KMS-11 (cell line): ENCODE measurements around the gene PAPPA2.

Experiments used
- H2AFZ ChIP-seq: fragments of 200-600 bp; sonication (generic); 2 replicates; pipeline ENCODE4 v1.6.1; 2016; ENCODE audit warnings: antibody characterized with exemption, mixed run types, low read depth
- H3K27ac ChIP-seq: fragments of 200-600 bp; sonication (generic); 2 replicates; pipeline ENCODE4 v1.6.1; 2016; ENCODE audit warnings: mild to moderate bottlenecking, mixed run types
- H3K27me3 ChIP-seq: fragments of 200-600 bp; sonication (generic); 2 replicates; pipeline ENCODE4 v1.6.1; 2017; ENCODE audit warnings: mild to moderate bottlenecking, low read depth, mixed run types, moderate library complexity; ENCODE audit not compliant: insufficient read depth
- H3K36me3 ChIP-seq: fragments of 200-600 bp; sonication (generic); 2 replicates; pipeline ENCODE4 v1.6.1; 2017; ENCODE audit warnings: mild to moderate bottlenecking, mixed run types; ENCODE audit not compliant: insufficient read depth
- H3K4me1 ChIP-seq: fragments of 200-600 bp; sonication (generic); 2 replicates; pipeline ENCODE4 v1.6.1; 2016; ENCODE audit warnings: mild to moderate bottlenecking, low read depth, mixed run types; ENCODE audit not compliant: poor library complexity, severe bottlenecking
- H3K4me2 ChIP-seq: fragments of 200-600 bp; sonication (generic); 2 replicates; pipeline ENCODE4 v1.7.0; 2016; ENCODE audit warnings: mild to moderate bottlenecking, mixed run types
- H3K4me3 ChIP-seq: fragments of 200-600 bp; sonication (generic); IDR thresholded peaks from 2 replicates; pipeline ENCODE4 v1.6.1; 2017; ENCODE audit warnings: low read depth, low read length, mixed read lengths; ENCODE audit not compliant: insufficient read depth
- H3K79me2 ChIP-seq: fragments of 200-600 bp; sonication (generic); 2 replicates; pipeline ENCODE4 v1.6.1; 2016; ENCODE audit warnings: low read depth, mixed run types; ENCODE audit not compliant: insufficient read depth
- H3K9ac ChIP-seq: fragments of 200-600 bp; sonication (generic); 2 replicates; pipeline ENCODE4 v1.6.1; 2016; ENCODE audit warnings: mild to moderate bottlenecking, mixed run types
- H4K20me1 ChIP-seq: fragments of 200-600 bp; sonication (generic); 2 replicates; pipeline ENCODE4 v1.6.1; 2016; ENCODE audit warnings: mild to moderate bottlenecking, mixed run types; ENCODE audit not compliant: insufficient read depth
- TF ChIP-seq, protein P1 (sequence below): fragments of 200-600 bp; sonication (generic); conservative IDR thresholded peaks from 2 replicates; pipeline ENCODE4 v1.6.1; 2017; ENCODE audit warnings: low read depth, mild to moderate bottlenecking, antibody characterized with exemption, low read length, moderate library complexity, mixed read lengths

PAPPA2 gene

DNA sequence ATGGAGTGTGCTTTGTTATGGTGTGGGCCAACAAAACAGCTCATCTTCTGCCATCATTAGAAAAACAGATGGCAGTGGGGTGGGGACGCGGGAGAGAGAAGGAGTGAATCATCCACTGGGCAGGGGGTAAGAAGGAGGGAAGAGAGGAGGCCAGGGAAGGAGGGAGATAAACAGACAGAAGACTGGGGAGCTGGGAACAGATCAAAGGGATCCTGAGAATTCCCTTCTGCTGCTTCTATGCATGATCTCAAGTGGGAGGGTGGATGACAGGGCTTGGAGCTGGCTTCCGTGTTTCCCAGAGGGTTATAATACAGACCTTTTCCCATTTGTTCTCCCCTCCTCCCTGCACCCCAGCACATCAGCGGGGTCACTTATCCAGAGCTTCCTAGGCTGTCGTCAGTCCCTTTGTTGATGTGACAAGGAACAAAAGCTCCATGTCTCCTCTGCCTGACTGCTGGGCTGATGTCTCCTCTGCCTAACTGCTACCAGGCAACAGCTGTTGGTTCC is 338.6 kb downstream of the PAPPA2 start:
- H3K79me2 ChIP-seq = no peaks in the 10 kb centered on the region
- H3K4me1 ChIP-seq = no peaks in the 10 kb centered on the region
- H3K9ac ChIP-seq = no peak overlapping the region
- H4K20me1 ChIP-seq = no peaks in the 10 kb centered on the region
- TF ChIP-seq, protein P1, sequence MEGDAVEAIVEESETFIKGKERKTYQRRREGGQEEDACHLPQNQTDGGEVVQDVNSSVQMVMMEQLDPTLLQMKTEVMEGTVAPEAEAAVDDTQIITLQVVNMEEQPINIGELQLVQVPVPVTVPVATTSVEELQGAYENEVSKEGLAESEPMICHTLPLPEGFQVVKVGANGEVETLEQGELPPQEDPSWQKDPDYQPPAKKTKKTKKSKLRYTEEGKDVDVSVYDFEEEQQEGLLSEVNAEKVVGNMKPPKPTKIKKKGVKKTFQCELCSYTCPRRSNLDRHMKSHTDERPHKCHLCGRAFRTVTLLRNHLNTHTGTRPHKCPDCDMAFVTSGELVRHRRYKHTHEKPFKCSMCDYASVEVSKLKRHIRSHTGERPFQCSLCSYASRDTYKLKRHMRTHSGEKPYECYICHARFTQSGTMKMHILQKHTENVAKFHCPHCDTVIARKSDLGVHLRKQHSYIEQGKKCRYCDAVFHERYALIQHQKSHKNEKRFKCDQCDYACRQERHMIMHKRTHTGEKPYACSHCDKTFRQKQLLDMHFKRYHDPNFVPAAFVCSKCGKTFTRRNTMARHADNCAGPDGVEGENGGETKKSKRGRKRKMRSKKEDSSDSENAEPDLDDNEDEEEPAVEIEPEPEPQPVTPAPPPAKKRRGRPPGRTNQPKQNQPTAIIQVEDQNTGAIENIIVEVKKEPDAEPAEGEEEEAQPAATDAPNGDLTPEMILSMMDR = no peak
- no peak overlapping the region for H3K4me2 ChIP-seq
- H3K27ac ChIP-seq = no peak overlapping the region
- H2AFZ ChIP-seq = no peak overlapping the region
- H3K4me3 ChIP-seq = no peak overlapping the region
- H3K27me3 ChIP-seq = no peaks in the 10 kb centered on the region
- no peaks in the 10 kb centered on the region for H3K36me3 ChIP-seq

GRCh38 chr1:176802316-176802715 is 339.3 kb downstream of the PAPPA2 start:
- Histone ChIP-seq H3K4me1 (no peaks in the 10 kb centered on the region), H4K20me1 (no peaks in the 10 kb centered on the region), H3K36me3 (no peaks in the 10 kb centered on the region), H3K27ac (no peak overlapping the region), H3K27me3 (no peaks in the 10 kb centered on the region), H3K79me2 (no peaks in the 10 kb centered on the region), H3K9ac (no peak overlapping the region), H3K4me2 (no peak overlapping the region), H2AFZ (no peak overlapping the region), H3K4me3 (no peak overlapping the region)
- TF ChIP-seq, protein P1 = no peak

DNA sequence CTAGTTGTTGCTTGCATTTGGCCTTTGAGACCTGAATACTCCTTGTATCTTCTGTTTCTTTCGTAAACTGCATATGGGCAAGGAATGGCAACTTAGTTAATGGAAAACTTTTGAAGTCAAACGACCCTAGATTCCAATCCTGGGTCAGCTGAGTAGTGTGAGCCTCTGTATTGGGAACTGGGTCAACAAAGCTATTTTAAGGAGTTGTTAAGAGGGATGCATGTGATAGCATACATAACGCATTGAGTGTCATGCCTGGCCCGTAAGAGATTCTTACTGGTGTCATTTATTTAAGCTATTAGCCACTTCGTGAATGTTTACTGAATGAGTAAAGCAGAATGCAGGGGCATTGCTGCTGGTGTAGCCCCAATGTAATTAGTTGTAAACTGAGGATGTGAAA is 340.1 kb downstream of the PAPPA2 start:
- Histone ChIP-seq H3K4me1 (no peaks in the 10 kb centered on the region), H3K79me2 (no peaks in the 10 kb centered on the region), H3K9ac (no peak overlapping the region), H2AFZ (no peak overlapping the region), H3K4me2 (no peak overlapping the region), H3K27ac (no peak overlapping the region), H3K36me3 (no peaks in the 10 kb centered on the region), H3K4me3 (no peak overlapping the region), H4K20me1 (no peaks in the 10 kb centered on the region), H3K27me3 (no peaks in the 10 kb centered on the region)
- TF ChIP-seq, protein P1 = no peak

- Histone ChIP-seq H4K20me1 (no peaks in the 10 kb centered on the region), H3K27ac (no peak overlapping the region), H2AFZ (no peak overlapping the region), H3K79me2 (no peaks in the 10 kb centered on the region), H3K4me1 (no peaks in the 10 kb centered on the region), H3K27me3 (no peaks in the 10 kb centered on the region), H3K4me3 (no peak overlapping the region), H3K4me2 (no peak overlapping the region), H3K36me3 (no peaks in the 10 kb centered on the region), H3K9ac (no peak overlapping the region)
- TF ChIP-seq, protein P1 = no peak
Measured at GRCh38 chr1:176803596-176803995, 340.6 kb downstream of the PAPPA2 start.
